Erythroblast (primary cell): ENCODE data around the gene SLC1A3.

ENCODE experiments used
- GATA1 ChIP-seq: IDR thresholded peaks from 2 replicates; pipeline ENCODE4 v1.6.1; 2011; ENCODE audit warnings: low read depth, mild to moderate bottlenecking, control low read depth, low read length, moderate library complexity
- POLR2A ChIP-seq: IDR thresholded peaks from 2 replicates; pipeline ENCODE4 v1.6.1; 2011; ENCODE audit warnings: mild to moderate bottlenecking, low read length

DNA sequence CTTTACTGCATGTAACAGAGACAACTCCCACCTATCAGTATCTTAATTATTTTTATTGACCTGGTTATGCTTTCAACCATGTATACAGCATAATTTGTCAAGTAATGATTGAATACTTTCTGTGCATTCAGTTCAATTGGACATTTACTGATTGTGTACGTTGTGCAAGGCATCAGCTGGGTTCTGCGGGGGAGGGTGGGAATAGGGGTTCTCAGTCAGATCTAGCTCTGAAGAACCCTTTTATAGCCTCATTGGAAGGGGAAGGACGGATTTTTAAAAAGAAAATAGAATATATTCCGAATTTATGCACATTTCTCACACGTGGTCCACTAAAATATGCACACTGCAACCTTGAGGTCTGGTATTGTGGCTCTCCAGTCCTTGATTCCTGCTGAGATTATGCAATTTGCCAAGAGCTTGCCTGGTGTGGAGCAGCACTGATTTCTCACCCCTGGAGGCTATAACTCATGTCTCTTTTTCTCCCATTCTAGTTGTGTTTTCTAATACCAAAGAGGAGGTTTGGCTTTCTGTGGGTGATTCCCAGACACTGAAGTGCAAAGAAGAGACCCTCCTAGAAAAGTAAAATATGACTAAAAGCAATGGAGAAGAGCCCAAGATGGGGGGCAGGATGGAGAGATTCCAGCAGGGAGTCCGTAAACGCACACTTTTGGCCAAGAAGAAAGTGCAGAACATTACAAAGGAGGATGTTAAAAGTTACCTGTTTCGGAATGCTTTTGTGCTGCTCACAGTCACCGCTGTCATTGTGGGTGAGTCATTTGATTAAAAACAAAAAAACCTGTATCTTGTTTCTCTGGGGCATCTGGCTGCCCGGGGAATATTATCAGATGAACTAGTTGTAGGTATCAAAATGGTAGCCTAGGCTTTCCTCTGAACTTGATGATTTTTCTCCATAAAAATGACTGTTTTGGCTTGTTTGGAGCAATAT lies 1.7 kb downstream of the SLC1A3 start:
- TF ChIP-seq POLR2A (no peak), GATA1 (no peak)
